ENCODE data around the gene NEDD4L.

NEDD4L gene

DNA sequence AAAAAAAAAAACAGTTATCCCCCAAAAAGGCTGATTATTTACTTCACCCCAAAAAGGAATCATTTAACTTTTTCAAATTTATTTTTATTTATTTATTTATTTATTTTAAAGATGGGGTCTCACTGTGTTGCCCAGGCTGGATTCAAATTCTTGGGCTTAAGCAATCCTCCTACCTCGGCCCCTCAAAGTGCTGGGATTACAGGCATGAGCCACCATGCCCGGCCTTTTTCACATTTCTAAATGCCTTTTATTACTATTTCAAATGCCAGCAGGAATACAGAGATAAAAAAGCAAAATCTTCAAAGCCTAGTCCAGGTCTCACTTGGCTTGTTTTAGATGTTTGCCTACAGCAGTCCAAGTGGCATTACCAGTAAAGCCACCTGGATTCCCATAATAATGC, 345.7 kb downstream of the NEDD4L start:
- DNase-seq, result no peak

DNA sequence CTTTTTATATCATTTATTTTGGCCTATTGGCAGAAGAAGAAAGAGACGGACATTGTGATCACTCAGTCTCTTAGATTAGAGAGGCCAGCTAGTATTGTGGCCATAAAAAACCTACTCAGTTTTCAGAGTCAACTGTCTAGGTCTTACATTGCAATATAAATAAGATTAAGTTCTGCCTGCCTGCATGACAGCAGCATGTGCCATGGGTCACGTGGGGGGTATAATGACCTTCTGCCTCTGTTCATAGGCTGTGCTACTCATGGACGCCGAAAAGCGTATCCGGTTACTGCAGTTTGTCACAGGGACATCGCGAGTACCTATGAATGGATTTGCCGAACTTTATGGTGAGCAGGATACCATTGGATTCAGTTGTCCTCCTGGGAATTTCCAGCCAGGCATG, 346.4 kb downstream of the NEDD4L start:
- no peak for DNase-seq

DNA sequence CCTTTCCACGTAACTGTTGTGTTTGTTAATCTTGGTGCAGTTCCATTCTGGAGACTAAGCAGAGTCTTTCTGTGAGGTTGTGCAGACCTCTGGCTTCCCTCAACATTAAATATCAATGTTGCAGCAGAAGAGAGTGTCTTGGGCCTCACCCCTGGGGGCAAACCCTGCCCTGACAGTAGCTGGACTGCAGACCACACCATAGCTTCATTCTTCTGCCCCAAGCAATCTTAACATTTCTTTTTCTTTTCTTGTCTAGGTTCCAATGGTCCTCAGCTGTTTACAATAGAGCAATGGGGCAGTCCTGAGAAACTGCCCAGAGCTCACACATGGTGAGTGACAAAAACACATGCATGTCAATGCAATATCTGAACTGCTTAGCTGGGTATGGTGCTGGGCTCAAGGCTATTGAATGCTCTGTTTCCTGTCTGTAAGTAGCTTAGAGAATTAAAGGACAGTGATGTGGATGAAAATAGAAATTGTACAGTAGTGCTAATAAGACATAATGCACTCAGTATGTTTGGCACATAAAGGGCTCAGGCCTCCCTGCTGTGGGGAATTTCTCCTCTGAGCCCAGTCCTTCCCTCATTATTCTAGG, 347.3 kb downstream of the NEDD4L start:
- DNase-seq, result no peak

DNA sequence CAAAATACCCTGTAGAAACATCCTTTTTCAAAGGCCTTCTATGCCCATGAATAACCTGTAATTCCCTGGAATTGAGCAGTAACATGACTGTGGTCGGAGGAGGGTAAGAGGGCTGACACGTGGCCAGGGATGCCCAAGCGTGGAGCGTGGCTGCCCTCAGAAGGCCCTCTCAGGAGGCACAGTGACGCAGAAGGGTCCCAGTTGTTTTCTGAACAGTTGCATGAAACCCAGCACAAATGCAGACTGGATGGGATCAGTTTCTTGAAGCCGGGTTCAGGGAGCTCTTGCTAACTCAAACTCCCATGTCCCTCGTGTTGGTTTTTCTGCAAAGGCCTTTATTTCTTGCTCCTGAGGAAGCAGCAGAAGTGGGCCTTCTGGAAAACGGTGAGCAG, 347.9 kb downstream of the NEDD4L start:
- DNase-seq, result no peak

DNA sequence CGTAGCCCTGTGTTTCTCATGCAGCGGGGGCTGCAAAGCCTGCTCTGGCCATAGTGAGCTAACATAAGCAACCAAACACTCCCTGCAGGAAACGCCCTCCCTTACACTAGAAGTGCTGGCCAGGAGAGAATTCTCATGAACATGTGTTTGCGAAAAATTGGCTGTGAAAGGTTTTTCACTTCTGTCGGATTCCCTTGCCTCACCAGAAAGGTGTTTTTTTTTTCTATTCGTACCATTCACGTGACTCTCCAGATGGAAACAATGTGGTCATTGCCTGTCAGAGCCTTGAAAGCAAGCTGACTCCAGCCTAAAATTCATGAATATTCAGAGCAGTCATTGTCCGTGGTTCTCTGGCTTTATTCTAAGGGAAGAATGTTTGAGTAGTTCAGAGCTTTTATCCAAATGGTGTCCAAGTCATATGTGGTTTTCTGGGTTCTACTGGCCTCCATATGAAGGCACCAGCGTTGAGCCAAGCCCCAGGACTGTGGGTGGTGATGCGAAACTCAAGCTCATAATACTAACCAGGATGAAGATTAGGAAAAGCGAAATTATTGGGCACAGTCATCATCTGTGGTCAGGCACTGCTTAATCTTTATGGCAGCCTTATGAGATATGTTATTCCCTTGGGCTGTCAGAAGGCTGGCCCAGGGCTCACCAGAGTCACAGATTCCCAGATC, 348.4 kb downstream of the NEDD4L start:
- no peak for DNase-seq

DNA sequence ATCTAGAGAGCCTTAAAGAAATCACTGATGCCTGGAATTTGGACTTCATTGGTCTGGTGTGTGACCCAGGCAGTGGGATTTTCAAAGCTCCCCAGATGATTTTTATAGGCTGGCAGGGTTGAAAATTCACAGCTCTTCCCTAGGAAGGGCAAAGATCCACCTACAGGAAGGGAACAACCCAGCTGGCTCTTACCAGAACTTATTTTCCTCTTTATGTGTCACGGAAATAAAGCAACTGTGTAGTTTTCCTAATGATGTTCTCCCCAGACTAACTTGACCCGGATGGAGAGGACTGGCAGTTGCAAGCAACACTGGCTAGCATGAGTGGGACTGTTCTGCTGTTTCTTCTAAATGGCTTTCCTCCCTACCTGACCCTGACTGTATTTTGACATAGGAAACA, 349.3 kb downstream of the NEDD4L start:
- no peak for DNase-seq

DNA sequence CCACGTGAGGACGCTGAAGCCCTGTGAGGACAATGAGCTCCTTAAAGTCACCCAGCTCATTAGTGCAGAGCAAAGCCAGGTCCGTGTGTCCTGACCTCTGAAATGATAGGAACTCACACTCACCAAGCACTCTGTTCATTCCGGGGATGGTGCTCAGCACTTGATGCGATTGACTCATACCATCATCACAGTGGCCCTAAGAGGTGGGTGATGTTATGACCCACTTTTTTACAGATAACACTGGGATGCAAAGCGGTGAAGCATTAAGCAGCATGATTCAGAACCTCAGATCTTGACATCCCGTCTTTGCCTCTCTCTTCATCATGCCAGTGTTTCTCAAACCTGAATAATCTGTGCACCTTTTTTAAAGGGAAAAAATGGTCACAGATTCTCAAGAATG, 350.0 kb downstream of the NEDD4L start:
- DNase-seq, result no peak

DNA sequence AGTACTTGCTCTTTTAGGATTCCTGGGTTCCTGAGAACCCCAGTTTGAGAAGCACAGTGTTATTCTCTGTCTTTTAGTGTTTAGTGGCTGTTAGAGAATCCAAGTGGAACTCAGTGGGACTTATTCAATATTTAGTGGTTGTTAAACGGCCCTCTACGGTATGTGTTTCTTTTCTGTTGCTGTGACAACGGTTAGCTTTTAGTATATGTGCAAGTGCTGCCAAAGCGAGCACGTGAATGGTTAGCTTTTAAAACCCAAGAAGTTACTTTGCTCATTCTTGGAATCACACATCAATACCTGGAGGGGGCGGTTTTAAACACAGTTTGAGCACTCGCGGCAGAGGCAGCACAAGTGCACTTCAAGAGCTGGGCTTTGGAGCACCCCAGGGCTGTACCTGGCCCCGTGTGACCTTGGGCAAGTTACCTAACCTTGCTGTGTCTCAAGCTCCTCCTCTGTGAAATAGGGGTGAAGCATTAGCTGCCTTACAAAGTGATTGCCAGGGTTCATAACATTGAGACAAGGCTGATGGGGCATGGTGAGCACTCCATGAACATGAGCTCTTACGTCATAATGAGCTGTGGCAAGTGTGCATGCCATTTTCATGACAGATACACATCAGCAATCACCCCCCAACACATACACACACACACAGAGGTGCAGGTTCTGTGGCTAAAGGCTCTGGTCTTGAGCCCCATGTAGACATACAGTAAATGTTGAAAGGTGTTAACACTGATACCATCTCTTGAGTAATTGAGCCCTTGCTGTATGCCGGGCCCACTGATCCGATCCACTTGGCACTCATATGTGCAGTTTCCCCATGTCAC, 350.8 kb downstream of the NEDD4L start:
- no peak for DNase-seq

DNA sequence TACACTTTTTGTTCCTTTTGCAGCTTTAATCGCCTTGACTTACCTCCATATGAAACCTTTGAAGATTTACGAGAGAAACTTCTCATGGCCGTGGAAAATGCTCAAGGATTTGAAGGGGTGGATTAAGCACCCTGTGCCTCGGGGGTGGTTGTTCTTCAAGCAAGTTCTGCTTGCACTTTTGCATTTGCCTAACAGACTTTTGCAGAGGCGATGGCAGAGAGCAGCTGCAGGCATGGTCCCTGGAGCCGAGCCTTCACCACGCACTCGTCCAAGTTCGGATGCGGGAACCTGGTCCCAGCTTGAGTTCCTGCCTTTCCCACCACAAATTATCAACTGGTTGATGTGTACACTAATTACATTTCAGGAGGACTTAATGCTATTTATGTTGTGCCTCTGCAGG, 352.1 kb downstream of the NEDD4L start:
- no peak for DNase-seq

DNA sequence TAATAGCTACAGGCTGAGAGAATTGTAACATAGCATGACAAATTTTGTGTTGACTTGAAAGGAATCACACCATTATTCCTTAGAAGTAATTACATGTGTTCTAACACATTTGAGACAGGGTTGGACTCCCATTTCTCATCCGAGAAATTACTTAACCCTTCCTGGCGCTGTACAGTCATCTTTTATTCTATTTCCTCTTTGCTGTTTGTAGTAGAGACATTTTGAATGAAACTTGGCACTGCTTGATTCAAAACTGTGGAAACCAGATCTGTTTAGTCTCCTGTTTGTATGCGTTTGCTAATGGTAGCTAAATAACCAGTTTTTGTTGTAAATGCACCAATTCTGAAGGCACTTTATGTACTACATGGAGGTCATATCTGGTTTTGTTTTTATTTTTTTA, 352.9 kb downstream of the NEDD4L start:
- DNase-seq, result no peak

DNA sequence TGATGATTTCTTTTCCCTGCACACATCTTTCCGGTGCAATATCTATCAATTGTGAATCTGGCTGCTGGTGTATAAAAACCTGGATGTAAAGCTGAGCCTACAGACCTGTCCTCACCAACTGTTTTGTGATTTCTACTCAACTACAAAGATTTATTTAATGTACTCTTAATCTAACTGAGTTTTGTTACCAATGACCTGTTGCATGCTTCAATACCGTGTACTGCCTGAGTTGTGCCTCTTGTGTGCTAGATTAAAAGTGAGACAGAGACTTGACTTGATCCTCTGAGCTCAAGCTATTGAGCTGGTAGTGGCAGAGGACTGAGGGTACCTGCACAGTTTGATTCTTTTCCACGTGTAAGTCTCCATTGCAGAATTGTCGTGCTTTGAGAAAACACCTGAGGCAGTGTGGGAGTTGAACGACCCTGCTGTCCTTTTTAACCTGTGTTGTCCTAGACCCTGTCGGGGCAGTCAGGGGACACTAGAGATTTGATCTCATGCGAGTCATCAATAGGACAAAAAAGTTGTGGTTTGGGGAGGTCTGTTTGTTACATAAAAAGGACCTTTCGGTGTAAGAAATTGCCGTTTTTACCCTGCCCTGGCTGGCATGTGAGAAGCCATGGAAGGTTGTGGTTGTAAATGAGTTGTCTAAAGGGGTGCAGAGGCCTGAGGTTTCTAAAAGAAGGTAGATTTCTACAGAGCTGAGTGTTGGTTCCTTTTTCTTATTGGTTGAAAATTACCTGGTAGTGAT, 353.5 kb downstream of the NEDD4L start:
- no peak for DNase-seq

DNA sequence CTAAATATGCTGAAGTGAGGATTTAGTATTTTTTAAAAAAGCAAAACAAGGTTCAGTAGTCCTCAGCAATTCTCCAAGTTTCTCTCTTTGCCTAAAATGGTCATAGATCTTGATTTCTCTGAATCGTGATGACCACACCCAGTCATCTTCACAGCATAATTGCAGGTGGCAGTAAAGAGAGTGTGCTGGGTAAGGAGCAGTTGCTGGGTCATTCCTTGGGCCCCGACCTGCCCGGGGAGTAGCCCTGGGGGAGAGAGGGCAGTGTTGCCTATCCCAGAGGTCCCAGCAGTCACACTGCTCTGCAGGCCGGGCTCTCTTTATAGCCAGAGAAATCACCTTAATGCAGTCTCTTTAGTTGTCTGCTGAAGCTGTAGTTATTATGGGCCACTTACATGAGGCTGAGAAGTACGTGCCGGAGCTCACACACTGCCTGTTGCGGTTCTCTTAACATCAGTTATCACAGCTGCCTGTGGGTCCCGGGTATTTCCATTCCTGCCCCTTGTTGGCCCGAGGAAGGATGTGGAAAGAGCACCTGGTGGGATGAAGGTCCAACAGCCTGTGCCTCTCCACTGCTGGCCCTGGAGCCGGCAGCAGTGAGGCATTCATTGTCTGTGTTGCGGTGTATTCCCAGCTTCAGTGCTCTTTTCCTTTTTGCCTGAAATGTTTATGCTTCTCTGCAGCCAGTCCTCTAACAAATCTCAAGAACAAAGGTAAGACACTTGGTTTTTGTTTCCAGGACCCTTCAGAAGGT, 354.8 kb downstream of the NEDD4L start:
- DNase-seq, result no peak

DNA sequence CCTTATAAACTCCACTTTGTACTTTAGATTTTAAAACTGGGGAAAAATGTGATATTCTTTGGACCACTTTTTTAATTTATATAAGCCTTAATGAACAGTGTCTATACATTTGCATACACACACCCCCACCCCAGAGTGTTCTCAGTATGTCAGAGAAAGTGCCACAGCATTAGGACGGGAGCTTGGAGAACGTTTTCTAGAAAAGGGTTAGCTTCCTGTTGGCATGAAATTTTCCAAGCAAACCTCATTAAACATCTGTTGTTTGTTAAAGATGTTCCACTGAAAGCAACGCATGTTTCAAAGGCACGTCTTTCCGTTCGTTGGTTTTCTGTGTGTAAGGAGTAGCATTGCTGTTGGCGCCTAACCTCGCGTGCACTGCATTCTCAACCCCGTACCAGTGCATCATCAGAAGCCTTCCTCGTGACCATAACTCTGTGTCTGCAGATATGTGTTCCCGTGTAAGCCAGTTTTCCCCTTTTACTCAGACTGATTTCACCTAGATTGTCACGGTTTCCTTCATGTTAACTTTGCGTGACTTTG, 356.4 kb downstream of the NEDD4L start:
- DNase-seq, result no peak

DNA sequence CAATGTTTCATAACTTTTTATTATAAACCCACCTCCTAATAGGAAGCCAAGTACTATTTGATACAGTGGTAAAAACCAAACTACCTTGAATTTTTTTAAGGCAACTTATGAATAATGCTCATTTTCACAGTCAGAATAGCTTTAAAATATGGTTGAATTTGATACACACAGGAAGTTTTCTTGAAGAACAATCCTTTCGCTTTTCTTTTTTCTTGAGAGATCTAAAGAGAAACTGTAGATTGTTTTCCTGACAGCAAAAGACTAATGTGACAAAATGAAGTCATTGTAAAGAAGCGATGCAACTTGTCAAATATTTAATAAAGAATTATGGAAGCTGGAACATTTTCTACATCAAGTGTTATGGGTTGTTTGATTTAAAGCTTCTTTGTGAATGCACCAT, 357.2 kb downstream of the NEDD4L start:
- DNase-seq, result no peak

DNA sequence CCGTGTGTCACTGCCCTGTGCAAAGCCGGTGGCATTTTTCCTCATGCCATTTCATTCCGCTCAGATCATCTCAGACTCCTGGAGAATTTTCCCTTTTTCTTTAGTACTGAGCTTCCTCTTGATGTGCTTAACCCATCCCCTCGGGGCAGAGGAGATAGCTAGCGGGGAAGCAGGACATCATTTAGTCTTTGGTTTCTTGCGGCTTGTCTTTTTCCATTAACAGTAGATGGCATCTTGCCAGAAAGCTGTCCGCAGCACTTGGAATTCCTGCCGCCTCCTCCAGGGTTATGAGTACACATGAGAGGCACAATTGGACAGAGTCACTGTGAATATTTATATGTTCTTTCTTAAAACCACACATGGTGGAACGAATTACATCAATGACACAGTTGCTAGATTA, 358.2 kb downstream of the NEDD4L start:
- peak; percentile 30 for DNase-seq

DNA sequence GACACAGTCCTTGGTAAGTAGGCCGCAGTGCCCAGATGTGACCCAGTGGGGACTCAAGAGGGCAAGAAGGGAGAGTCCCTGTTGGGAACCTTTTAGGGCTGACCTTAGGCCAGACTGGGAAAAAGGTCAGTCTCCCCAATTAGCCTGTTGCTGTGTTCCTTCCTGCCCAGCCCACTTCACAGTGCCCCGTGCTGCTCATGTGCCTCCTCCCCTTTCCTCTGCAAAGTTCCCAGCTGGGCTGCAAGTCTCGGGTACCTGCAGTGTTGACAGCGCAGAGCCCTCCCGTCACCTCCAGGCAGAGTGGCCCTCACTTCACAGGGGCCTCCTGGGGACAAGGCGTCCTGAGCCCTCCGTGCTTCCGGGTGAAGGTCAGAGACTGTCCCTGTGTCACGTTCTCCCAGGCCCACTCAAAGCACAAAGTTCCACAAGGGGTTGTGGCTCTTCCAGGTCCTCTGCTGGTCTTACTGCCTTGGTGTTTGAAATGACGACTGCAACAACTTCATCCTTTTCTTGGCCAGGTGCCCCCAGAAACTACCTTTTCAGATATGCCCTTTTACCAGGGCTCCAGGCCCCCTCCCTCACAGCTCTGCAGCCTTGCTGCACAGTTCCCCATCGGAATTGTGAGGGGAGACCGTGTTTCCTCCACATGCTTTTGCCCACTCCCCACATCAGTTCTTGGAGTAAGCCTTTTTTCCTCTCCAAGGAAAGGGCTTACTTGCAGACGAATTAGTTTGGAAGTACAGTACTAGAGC, 359.1 kb downstream of the NEDD4L start:
- DNase-seq, result no peak

DNA sequence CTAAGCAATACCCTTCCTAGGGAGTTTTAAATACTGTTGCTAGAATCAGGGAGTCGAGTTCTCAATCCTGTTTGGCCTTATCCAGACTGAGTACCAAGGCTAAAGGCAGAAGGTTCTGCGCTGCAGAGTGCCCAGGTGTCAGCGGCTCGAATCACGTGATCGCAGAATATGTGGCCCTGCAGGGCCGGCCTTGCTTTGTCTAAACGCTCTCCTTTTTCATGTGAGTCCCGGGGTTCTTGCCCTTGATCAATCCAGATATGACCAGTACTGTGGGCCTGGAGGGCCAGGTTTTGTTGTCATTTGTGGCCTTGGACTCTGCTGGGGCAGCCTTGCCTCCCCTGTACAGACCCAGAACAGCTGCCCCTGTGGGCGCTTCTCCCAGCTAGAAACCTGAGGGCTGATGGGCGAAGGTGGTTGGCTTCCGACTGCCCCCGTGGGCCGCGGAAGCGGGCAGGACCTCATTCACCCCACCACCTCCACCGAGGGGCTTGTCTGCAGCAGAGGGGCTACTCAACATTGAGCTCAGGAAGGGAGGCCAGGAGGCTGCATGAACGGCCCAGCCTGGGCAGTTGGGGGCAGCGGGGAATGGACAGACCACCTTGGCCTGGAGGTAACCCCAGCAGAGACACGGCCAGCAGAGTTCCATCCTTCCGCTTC, 359.9 kb downstream of the NEDD4L start:
- no peak for DNase-seq

DNA sequence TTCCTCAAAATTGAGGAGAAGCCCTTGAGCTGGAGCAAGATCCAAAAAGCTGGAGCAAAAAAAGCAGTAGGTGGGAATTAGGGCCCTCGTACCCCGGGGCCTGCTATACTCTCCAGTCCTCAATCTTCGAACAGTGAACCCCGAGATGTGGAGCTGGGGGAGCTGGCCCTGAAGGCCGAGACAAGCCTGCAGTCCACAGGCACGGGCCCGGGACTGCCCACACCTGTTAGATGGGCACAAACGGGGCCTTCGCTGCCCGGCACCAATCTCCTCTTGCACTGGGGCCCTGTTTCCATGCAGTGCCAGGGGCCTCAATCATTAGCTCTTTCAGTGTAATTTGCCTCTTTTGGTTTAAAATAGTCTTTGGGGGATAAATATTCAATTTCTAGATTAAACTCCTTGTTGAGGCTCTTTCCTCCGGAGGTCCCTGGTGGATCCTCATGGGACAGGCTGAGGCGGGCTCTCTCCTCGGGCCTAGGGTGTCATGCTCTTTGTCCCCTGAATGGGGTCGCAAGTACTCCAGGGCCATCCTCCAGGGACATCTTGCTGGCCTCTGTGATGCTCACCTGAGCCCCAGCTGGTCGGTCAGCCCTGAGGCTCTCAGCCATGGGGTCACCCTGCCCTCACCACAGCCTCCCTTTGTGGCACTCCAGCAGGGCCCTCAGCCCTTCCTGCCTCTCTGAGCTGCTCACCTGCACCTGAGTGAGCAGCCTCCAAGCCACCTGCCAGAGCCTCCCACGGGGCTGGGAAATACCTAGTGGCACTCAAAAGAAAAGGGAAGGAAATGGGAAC, 361.3 kb downstream of the NEDD4L start:
- peak; percentile 20 for DNase-seq

DNA sequence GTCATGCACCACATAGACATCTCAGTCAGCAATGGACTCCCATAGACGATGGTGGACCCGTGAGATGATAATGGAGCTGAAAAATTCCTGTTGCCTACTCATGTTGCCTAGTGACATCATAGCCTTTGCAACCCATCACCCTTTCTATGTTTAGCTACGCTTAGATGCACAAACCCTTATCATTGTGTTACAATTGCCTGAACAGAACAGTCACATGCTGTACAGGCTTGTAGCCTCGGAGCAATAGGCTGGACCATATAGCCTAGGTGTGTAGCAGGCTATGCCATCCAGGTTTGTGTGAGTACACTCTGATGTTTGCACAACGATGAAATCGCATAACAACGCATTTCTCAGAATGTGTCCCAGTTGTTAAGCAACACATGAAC, 363.2 kb downstream of the NEDD4L start:
- peak; percentile 69 for DNase-seq

Data from DMS53 (cell line).